GM21360 (cell line): ENCODE results near the gene BUD23.
A peak's percentile ranks its signal among the peaks of the same experiment; 100 is the strongest.
"Not testable (repeated sequence)": the region's sequence is repeated elsewhere in the genome, so short reads cannot be mapped to it uniquely, and the experiment has no call there.

Source experiments
- ATAC-seq: cut with Tn5 transposase; IDR thresholded peaks from one replicate; pipeline ENCODE4 v1.9.1; 2021; ENCODE audit warnings: mild to moderate bottlenecking, moderate library complexity; ENCODE audit not compliant: unreplicated experiment

The BUD23 gene

GRCh38 chr7:73668103-73668885 lies 15.1 kb upstream of the BUD23 start:
- peak; percentile 6 for ATAC-seq

- ATAC-seq, result no peak
Observed at GRCh38 chr7:73668886-73669230, 14.5 kb upstream of the BUD23 start.

- no peak for ATAC-seq
Observed at GRCh38 chr7:73669288-73669701, 14.1 kb upstream of the BUD23 start.

- no peak for ATAC-seq
Observed at GRCh38 chr7:73669858-73670385, 13.5 kb upstream of the BUD23 start.

- no peak for ATAC-seq
Observed at GRCh38 chr7:73671322-73671661, 12.1 kb upstream of the BUD23 start.

- no peak for ATAC-seq
Observed at GRCh38 chr7:73671857-73672445, 11.4 kb upstream of the BUD23 start.

- no peak for ATAC-seq
Observed at GRCh38 chr7:73674468-73675124, 8.8 kb upstream of the BUD23 start.

- not testable (repeated sequence) for ATAC-seq
Observed at GRCh38 chr7:73676062-73676461, 7.3 kb upstream of the BUD23 start.

- ATAC-seq, result no peak
Observed at GRCh38 chr7:73678862-73679261, 4.5 kb upstream of the BUD23 start.

GRCh38 chr7:73679709-73680108 lies 3.7 kb upstream of the BUD23 start:
- ATAC-seq, result no peak

GRCh38 chr7:73680501-73680900 lies 2.9 kb upstream of the BUD23 start:
- ATAC-seq, result no peak

- no peak for ATAC-seq
Observed at GRCh38 chr7:73681031-73681430, 2.4 kb upstream of the BUD23 start.

GRCh38 chr7:73682745-73683055 lies 697 bp upstream of the BUD23 start:
- peak; percentile 9 for ATAC-seq

- peak; percentile 21 for ATAC-seq
Observed at GRCh38 chr7:73683788-73684693, 644 bp downstream of the BUD23 start.

- ATAC-seq, result no peak
Observed at GRCh38 chr7:73685311-73685710, 1.9 kb downstream of the BUD23 start.

- no peak for ATAC-seq
Observed at GRCh38 chr7:73688288-73688687, 4.9 kb downstream of the BUD23 start.

GRCh38 chr7:73690646-73691045 lies 7.2 kb downstream of the BUD23 start:
- no peak for ATAC-seq

GRCh38 chr7:73696372-73696771 lies 13.0 kb downstream of the BUD23 start:
- no peak for ATAC-seq

GRCh38 chr7:73698410-73698809 lies 15.0 kb downstream of the BUD23 start:
- ATAC-seq, result no peak

- ATAC-seq, result no peak
Observed at GRCh38 chr7:73699370-73700068, 16.1 kb downstream of the BUD23 start.

GRCh38 chr7:73700069-73700423 lies 16.6 kb downstream of the BUD23 start:
- ATAC-seq, result no peak
